ENCODE measurements around the gene USP4.

DNA sequence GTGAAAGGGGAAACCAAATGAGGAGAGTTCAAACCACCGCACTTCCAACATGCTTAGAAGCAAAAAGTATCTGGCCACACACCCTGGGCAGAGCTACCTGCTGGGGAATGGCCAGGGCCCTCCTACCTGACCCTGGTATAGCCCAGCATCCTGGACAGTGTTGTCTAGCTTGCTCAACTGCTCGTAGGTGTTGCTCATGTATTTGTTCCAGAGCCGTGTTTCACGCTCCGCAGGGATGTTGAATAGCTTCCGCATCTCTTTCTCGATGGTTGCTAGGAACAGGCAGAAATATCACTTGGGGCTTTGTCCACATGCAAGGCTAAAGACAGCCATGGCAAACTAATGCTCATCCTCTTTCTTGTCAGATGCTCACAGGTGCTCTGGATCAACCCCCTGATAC, 15.1 kb downstream of the USP4 start:
- TF ChIP-seq POLR2A (IDR thresholded peaks at IDR 0.05; ENCODE audit: borderline replicate concordance, extremely low read depth, insufficient read depth, insufficient read length) (no peak), SP1 (IDR thresholded peaks at IDR 0.05; ENCODE audit: low read depth) (no peak), CEBPB (IDR thresholded peaks at IDR 0.05; ENCODE audit: low read depth) (no peak), YY1 (IDR thresholded peaks at IDR 0.05; ENCODE audit: extremely low read depth, insufficient replicate concordance, low read depth, low read length) (no peak)
- TF ChIP-seq, protein P1, sequence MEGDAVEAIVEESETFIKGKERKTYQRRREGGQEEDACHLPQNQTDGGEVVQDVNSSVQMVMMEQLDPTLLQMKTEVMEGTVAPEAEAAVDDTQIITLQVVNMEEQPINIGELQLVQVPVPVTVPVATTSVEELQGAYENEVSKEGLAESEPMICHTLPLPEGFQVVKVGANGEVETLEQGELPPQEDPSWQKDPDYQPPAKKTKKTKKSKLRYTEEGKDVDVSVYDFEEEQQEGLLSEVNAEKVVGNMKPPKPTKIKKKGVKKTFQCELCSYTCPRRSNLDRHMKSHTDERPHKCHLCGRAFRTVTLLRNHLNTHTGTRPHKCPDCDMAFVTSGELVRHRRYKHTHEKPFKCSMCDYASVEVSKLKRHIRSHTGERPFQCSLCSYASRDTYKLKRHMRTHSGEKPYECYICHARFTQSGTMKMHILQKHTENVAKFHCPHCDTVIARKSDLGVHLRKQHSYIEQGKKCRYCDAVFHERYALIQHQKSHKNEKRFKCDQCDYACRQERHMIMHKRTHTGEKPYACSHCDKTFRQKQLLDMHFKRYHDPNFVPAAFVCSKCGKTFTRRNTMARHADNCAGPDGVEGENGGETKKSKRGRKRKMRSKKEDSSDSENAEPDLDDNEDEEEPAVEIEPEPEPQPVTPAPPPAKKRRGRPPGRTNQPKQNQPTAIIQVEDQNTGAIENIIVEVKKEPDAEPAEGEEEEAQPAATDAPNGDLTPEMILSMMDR (IDR thresholded peaks at IDR 0.05 in 2 of 3, conservative IDR thresholded peaks at IDR 0.05 in 1 of 3; ENCODE audit: borderline replicate concordance in 1 of 3, insufficient read depth in 1 of 3, low read depth in 2 of 3, low read length in 2 of 3): no peak
